Gastroesophageal sphincter (tissue), 3 donors: ENCODE measurements around the gene KIRREL3.

ENCODE experiments used
- POLR2A ChIP-seq, 2 donors: fragments of 450-650 bp; IDR thresholded peaks; one replicate each; pipeline ENCODE4 v1.6.1; 2017; ENCODE audit warnings: antibody characterized with exemption in 2 of 2, mild to moderate bottlenecking in 2 of 2, moderate library complexity in 1 of 2
- TF ChIP-seq, protein P1 (sequence below), 4 experiments: fragments of 200-600 bp in 2 of 4; fragments of 450-650 bp in 2 of 4; sonication (generic) in 1 of 4; IDR thresholded peaks; one replicate each; pipeline ENCODE4 v1.5.1; 2017 to 2019; ENCODE audit warnings: antibody characterized with exemption in 4 of 4, mild to moderate bottlenecking in 2 of 4, moderate library complexity in 2 of 4

DNA sequence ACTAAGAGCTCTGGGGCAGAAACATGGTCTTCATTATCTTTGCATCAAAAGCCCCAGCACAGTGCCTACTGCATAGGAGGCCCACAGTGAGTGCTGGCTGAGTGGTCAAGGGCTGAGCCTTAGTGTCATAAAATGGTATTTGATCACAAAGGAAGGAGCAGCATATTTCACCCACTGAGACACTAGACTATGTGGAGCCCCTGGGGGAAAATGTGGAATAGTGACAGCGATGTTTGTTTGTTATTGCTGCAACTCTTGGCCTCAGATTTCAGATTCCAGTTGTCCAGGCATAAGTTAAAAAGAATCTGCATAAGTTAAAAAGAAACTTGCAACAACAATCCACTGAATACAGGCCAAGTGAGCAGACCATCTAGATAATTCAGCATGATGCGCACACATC lies 7.0 kb downstream of the KIRREL3 start:
- TF ChIP-seq, protein P1, sequence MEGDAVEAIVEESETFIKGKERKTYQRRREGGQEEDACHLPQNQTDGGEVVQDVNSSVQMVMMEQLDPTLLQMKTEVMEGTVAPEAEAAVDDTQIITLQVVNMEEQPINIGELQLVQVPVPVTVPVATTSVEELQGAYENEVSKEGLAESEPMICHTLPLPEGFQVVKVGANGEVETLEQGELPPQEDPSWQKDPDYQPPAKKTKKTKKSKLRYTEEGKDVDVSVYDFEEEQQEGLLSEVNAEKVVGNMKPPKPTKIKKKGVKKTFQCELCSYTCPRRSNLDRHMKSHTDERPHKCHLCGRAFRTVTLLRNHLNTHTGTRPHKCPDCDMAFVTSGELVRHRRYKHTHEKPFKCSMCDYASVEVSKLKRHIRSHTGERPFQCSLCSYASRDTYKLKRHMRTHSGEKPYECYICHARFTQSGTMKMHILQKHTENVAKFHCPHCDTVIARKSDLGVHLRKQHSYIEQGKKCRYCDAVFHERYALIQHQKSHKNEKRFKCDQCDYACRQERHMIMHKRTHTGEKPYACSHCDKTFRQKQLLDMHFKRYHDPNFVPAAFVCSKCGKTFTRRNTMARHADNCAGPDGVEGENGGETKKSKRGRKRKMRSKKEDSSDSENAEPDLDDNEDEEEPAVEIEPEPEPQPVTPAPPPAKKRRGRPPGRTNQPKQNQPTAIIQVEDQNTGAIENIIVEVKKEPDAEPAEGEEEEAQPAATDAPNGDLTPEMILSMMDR (IDR thresholded peaks at IDR 0.05) = no peak
- TF ChIP-seq POLR2A (IDR thresholded peaks at IDR 0.05) = no peak
